MM.1S (cell line): ENCODE results near the gene FCRL5.

Experiments used
- DNase-seq: peaks from one replicate; pipeline ENCODE4 v3.0.0-alpha.2; 2015
- H2AFZ ChIP-seq: fragments of 300-600 bp; sonication (generic); 2 replicates; pipeline ENCODE4 v1.6.0; 2016; ENCODE audit warnings: antibody characterized with exemption, low read length
- H3F3A ChIP-seq: fragments of 300-600 bp; sonication (generic); 2 replicates; pipeline ENCODE4 v1.6.1; 2016; ENCODE audit warnings: mild to moderate bottlenecking, antibody characterized with exemption, low read length, moderate library complexity, mixed read lengths; ENCODE audit not compliant: insufficient read depth
- H3K27ac ChIP-seq: fragments of 300-600 bp; sonication (generic); 2 replicates; pipeline ENCODE4 v1.5.1; 2016; ENCODE audit warnings: mild to moderate bottlenecking, low read length
- H3K27me3 ChIP-seq: fragments of 300-600 bp; sonication (generic); replicated peaks from 2 replicates; pipeline ENCODE4 v1.6.0; 2016; ENCODE audit warnings: low read length; ENCODE audit not compliant: insufficient read depth
- H3K36me3 ChIP-seq: fragments of 300-600 bp; sonication (generic); replicated peaks from 2 replicates; pipeline ENCODE4 v1.6.1; 2016; ENCODE audit warnings: mild to moderate bottlenecking, low read length, mixed read lengths; ENCODE audit not compliant: insufficient read depth
- H3K4me1 ChIP-seq: fragments of 300-600 bp; sonication (generic); 2 replicates; pipeline ENCODE4 v1.6.1; 2016; ENCODE audit warnings: low read length, mixed read lengths
- H3K4me2 ChIP-seq: fragments of 300-600 bp; sonication (generic); 2 replicates; pipeline ENCODE4 v1.6.0; 2016; ENCODE audit warnings: low read depth, low read length
- H3K4me3 ChIP-seq: fragments of 300-600 bp; sonication (generic); 2 replicates; pipeline ENCODE4 v1.5.1; 2016; ENCODE audit warnings: low read length, mixed read lengths
- H3K79me2 ChIP-seq: fragments of 300-600 bp; sonication (generic); 2 replicates; pipeline ENCODE4 v1.6.1; 2016; ENCODE audit warnings: mixed run types, low read length, mixed read lengths
- H3K9ac ChIP-seq: fragments of 300-600 bp; sonication (generic); 2 replicates; pipeline ENCODE4 v1.6.1; 2016; ENCODE audit warnings: low read length, mixed read lengths
- H3K9me2 ChIP-seq: fragments of 300-600 bp; sonication (generic); replicated peaks from 2 replicates; pipeline ENCODE4 v1.6.1; 2016; ENCODE audit warnings: mild to moderate bottlenecking, low read length, mixed read lengths; ENCODE audit not compliant: insufficient read depth
- H3K9me3 ChIP-seq: fragments of 300-600 bp; sonication (generic); replicated peaks from 2 replicates; pipeline ENCODE4 v1.6.1; 2016; ENCODE audit warnings: mild to moderate bottlenecking, low read length, mixed read lengths; ENCODE audit not compliant: insufficient read depth
- H4K20me1 ChIP-seq: fragments of 300-600 bp; sonication (generic); 2 replicates; pipeline ENCODE4 v1.6.1; 2016; ENCODE audit warnings: mild to moderate bottlenecking, low read length, moderate library complexity, mixed read lengths; ENCODE audit not compliant: insufficient read depth
- EZH2 ChIP-seq: fragments of 300-600 bp; sonication (generic); optimal IDR thresholded peaks from 2 replicates; pipeline ENCODE3; 2017; ENCODE audit warnings: low read depth, mild to moderate bottlenecking, antibody characterized with exemption, low read length, mixed read lengths
- EZH2phosphoT487 ChIP-seq: fragments of 300-600 bp; sonication (generic); IDR thresholded peaks from 2 replicates; pipeline ENCODE4 v1.6.1; 2018; ENCODE audit warnings: antibody characterized with exemption, low read length
- TF ChIP-seq, protein P1 (sequence below): fragments of 300-600 bp; sonication (generic); IDR thresholded peaks from 2 replicates; pipeline ENCODE4 v1.5.1; 2016; ENCODE audit warnings: antibody characterized with exemption, low read length, mixed read lengths

The FCRL5 gene

DNA sequence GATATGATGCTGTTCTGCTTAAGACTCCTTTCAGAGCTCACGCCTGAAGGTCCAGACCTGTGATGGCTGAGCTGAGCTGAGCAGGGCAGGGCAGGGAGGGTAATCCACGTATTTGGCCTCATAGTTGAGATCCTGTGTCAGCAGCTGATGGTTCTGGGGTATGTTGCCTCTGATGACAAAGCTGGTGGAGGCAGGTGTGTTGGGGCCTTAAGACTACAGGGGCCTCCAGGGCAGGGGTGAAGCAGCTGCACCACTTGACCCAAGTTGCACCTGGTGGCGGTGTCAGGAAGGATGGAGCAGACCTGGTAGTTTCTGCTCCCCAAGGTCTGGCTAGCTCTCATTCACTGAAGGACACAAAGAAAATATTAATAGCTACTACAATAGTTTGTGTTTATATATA, 57.0 kb downstream of the FCRL5 start:
- Histone ChIP-seq H2AFZ (no peak overlapping the region), H3K4me2 (peak overlapping the region; percentile 11)
- peak; percentile 94 for DNase-seq

DNA sequence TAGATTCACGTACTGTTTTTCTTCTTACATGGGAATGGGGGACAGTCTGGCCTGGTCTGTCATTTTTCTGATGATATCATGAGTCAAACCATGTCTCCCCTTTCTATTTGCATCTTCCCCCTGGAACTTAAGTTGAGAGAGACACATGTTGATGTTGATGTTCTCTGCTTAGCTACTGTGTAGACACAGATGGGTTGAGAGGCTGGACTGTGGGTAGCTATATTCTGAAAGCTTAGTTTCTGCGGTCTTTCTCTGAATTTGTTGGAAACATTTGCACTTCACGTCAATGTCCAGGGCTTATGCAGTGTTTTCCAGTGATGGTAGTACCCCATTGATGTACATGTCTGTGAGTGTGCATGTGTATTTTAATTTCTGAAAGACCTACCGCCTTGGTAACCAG, 58.2 kb downstream of the FCRL5 start:
- no peaks in the 10 kb centered on the region for H3K9me2 ChIP-seq
- H3K27me3 ChIP-seq: no peaks in the 10 kb centered on the region
- H4K20me1 ChIP-seq: no peaks in the 10 kb centered on the region
- H3F3A ChIP-seq: peaks cover 30% of the 10 kb centered on the region
- H3K9ac ChIP-seq: no peak overlapping the region
- no peak for DNase-seq
- no peak overlapping the region for H2AFZ ChIP-seq
- no peaks in the 10 kb centered on the region for H3K79me2 ChIP-seq
- no peaks in the 10 kb centered on the region for H3K9me3 ChIP-seq
- H3K36me3 ChIP-seq: no peaks in the 10 kb centered on the region
- peaks cover 45% of the 10 kb centered on the region for H3K4me1 ChIP-seq
- TF ChIP-seq, protein P1, sequence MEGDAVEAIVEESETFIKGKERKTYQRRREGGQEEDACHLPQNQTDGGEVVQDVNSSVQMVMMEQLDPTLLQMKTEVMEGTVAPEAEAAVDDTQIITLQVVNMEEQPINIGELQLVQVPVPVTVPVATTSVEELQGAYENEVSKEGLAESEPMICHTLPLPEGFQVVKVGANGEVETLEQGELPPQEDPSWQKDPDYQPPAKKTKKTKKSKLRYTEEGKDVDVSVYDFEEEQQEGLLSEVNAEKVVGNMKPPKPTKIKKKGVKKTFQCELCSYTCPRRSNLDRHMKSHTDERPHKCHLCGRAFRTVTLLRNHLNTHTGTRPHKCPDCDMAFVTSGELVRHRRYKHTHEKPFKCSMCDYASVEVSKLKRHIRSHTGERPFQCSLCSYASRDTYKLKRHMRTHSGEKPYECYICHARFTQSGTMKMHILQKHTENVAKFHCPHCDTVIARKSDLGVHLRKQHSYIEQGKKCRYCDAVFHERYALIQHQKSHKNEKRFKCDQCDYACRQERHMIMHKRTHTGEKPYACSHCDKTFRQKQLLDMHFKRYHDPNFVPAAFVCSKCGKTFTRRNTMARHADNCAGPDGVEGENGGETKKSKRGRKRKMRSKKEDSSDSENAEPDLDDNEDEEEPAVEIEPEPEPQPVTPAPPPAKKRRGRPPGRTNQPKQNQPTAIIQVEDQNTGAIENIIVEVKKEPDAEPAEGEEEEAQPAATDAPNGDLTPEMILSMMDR: no peak
- TF ChIP-seq EZH2phosphoT487: no peak
- TF ChIP-seq EZH2: no peak
- H3K4me2 ChIP-seq: no peak overlapping the region
- H3K4me3 ChIP-seq: no peak overlapping the region
- H3K27ac ChIP-seq: no peak overlapping the region

More for the DNA sequence above, 57.0 kb downstream of the FCRL5 start:
- Histone ChIP-seq H3K9me3 (no peaks in the 10 kb centered on the region), H3K9ac (no peak overlapping the region), H3K4me1 (peaks cover 44% of the 10 kb centered on the region), H3K9me2 (no peaks in the 10 kb centered on the region), H3K36me3 (no peaks in the 10 kb centered on the region), H3K27ac (peak overlapping the region; percentile 23; the same call in 1 of the 2 replicates), H3K27me3 (no peaks in the 10 kb centered on the region; the same call in 1 of the 2 replicates), H3F3A (peaks cover 27% of the 10 kb centered on the region), H3K79me2 (no peaks in the 10 kb centered on the region), H4K20me1 (no peaks in the 10 kb centered on the region), H3K4me3 (no peak overlapping the region)
- TF ChIP-seq EZH2: no peak
- TF ChIP-seq EZH2phosphoT487: no peak
- TF ChIP-seq, protein P1: no peak

DNA sequence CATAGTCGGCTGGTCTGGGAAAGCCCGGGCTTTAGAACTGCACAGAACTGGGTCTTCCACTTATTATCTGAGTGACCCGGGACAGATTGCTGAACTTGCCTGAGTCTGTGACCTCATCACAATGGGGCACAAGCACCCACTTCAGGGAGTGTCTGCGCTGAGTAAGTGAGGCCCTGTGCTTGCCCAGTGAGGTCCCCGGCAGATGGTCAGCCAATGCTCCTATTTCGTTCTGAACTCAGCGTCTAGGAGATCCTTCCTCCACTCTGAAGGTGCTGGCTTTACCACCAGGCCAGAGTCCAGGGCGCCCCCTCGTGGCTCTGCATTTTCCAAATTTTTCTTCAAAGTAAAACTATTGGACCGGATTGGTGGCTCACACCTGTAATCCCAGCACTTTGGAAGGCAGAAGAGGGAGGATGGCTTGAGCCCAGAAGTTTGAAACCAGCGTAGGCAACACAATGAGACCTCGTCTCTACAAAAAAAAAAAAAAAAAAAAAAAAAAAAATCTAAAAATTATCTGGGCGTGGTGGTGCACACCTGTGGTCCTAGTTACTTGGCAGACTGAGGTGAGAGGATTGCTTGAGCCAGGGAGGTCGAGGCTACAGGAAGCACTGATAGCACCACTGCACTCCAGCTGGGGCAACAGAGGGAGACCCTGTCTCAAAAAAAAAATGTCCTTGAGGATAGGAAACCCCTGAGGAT, 61.7 kb downstream of the FCRL5 start:
- H3K4me1 ChIP-seq: peaks cover 30% of the 10 kb centered on the region
- no peak overlapping the region for H3K4me3 ChIP-seq
- no peaks in the 10 kb centered on the region for H4K20me1 ChIP-seq
- H3K9me3 ChIP-seq: no peaks in the 10 kb centered on the region
- no peak overlapping the region for H3K27ac ChIP-seq
- peak overlapping the region; percentile 53; the same call in 1 of the 2 replicates for H2AFZ ChIP-seq
- no peaks in the 10 kb centered on the region for H3K36me3 ChIP-seq
- no peaks in the 10 kb centered on the region for H3K27me3 ChIP-seq
- H3K9me2 ChIP-seq: no peaks in the 10 kb centered on the region
- H3F3A ChIP-seq: peaks cover 13% of the 10 kb centered on the region
- DNase-seq: peak; percentile 87
- no peaks in the 10 kb centered on the region for H3K79me2 ChIP-seq
- H3K9ac ChIP-seq: no peak overlapping the region
- no peak for TF ChIP-seq EZH2
- TF ChIP-seq, protein P1: peak; percentile 82
- peak overlapping the region; percentile 48; the same call in 1 of the 2 replicates for H3K4me2 ChIP-seq
